HL-60 (cell line): ENCODE data around the gene PGGHG.

Source experiments
- DNase-seq, 2 experiments: peaks; one replicate each; pipeline ENCODE4 v3.0.0-alpha.2; 2010 to 2020; ENCODE audit warnings: low read depth in 1 of 2, low spot score in 1 of 2
- H3K27ac ChIP-seq: fragments of 250-450 bp; sonication (Bioruptor Pico); replicated peaks from 2 replicates; pipeline ENCODE4 v1.5.1; 2020; ENCODE audit warnings: mild to moderate bottlenecking, moderate library complexity
- H3K27me3 ChIP-seq: fragments of 250-450 bp; sonication (Bioruptor Pico); 2 replicates; pipeline ENCODE4 v1.5.1; 2021; ENCODE audit warnings: mild to moderate bottlenecking, moderate library complexity; ENCODE audit not compliant: insufficient read depth, poor library complexity, severe bottlenecking
- H3K4me3 ChIP-seq: replicated peaks from 2 replicates; pipeline ENCODE4 v1.5.1; 2011; ENCODE audit warnings: mild to moderate bottlenecking, control low read depth, low read length; ENCODE audit not compliant: insufficient read depth
- CTCF ChIP-seq: IDR thresholded peaks from one replicate; pipeline ENCODE4 v1.5.1; 2011; ENCODE audit warnings: low read length, control low read depth, inconsistent platforms; ENCODE audit not compliant: insufficient read depth
- GABPA ChIP-seq: IDR thresholded peaks from 2 replicates; pipeline ENCODE4 v1.6.1; 2012; ENCODE audit warnings: low read depth
- POLR2AphosphoS5 ChIP-seq: IDR thresholded peaks from 2 replicates; pipeline ENCODE4 v1.6.1; 2012; ENCODE audit warnings: low read depth
- REST ChIP-seq: IDR thresholded peaks from 2 replicates; pipeline ENCODE4 v1.6.1; 2012; ENCODE audit warnings: low read depth; ENCODE audit not compliant: insufficient replicate concordance
- SPI1 ChIP-seq: IDR thresholded peaks from 2 replicates; pipeline ENCODE4 v1.6.1; 2012; ENCODE audit warnings: low read depth, mild to moderate bottlenecking, borderline replicate concordance

Gene PGGHG

DNA sequence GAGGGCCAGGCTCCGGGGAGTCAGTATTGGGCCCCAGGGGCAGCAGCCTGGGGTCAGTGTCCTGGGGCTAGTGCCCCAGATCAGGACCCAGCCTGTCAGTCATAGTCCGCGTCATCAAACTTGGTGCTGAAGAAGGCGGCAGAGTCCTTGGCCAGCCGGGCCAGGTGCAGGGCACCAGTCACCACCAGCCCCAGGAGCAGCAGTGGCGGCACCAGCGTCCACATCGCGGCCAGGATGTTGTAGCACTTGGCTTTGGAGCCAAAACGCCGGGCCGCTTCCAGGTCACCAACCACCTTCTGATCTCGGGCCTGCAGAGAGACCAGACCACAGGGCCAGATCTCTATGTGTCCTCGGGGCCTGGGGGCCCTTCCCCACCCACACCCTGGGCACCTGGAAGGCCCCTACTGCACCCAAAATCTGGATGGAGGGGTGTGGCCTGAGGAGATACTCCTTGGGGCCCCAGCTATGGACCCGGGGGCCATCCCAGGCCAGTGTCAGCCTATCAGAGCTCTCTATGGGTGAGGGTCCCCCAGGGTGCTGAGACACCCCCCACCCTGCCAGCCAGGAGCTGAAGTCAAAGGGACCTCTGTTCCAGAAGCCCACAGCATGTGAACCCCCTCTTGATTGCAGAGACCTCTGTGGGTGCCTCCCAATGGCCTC is 9.6 kb downstream of the PGGHG start:
- TF ChIP-seq SPI1, result no peak
- no peak for TF ChIP-seq GABPA
- TF ChIP-seq POLR2AphosphoS5, result no peak
- no peak for TF ChIP-seq CTCF
- TF ChIP-seq REST, result no peak
- Histone ChIP-seq H3K27me3 (no peaks in the 10 kb centered on the region), H3K27ac (no peak overlapping the region), H3K4me3 (no peak overlapping the region)
- no peak for DNase-seq

- no peak for DNase-seq
- Histone ChIP-seq H3K27ac (no peak within 1 kb of the TSS), H3K27me3 (no peaks in the 10 kb centered on the region), H3K4me3 (no peak within 1 kb of the TSS)
- TF ChIP-seq SPI1 (no peak), POLR2AphosphoS5 (no peak), GABPA (no peak), REST (no peak), CTCF (no peak)
Observed at GRCh38 chr11:299081-299891, 10.4 kb downstream of the PGGHG start, which contains the start of gene IFITM5. Gene IFITM5, minus strand, starts transcription at chr11:299526. Its CDS starts 36 bp downstream, at chr11:299490.

- no peak overlapping the region for H3K27ac ChIP-seq
Observed at GRCh38 chr11:299951-300735, 11.2 kb downstream of the PGGHG start.

More at GRCh38 chr11:299951-300735, 11.2 kb downstream of the PGGHG start:
- H3K4me3 ChIP-seq, result no peak overlapping the region
- TF ChIP-seq SPI1 (no peak), GABPA (no peak), REST (no peak), POLR2AphosphoS5 (no peak), CTCF (no peak)
- no peak for DNase-seq
- H3K27me3 ChIP-seq, result no peaks in the 10 kb centered on the region
